ENCODE data around the gene RUFY2.

- TF ChIP-seq, protein P1, sequence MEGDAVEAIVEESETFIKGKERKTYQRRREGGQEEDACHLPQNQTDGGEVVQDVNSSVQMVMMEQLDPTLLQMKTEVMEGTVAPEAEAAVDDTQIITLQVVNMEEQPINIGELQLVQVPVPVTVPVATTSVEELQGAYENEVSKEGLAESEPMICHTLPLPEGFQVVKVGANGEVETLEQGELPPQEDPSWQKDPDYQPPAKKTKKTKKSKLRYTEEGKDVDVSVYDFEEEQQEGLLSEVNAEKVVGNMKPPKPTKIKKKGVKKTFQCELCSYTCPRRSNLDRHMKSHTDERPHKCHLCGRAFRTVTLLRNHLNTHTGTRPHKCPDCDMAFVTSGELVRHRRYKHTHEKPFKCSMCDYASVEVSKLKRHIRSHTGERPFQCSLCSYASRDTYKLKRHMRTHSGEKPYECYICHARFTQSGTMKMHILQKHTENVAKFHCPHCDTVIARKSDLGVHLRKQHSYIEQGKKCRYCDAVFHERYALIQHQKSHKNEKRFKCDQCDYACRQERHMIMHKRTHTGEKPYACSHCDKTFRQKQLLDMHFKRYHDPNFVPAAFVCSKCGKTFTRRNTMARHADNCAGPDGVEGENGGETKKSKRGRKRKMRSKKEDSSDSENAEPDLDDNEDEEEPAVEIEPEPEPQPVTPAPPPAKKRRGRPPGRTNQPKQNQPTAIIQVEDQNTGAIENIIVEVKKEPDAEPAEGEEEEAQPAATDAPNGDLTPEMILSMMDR (IDR thresholded peaks at IDR 0.05), result no peak
- TF ChIP-seq POLR2A (IDR thresholded peaks at IDR 0.05) (no peak), POLR2AphosphoS5 (IDR thresholded peaks at IDR 0.05) (no peak), EP300 (IDR thresholded peaks at IDR 0.05) (no peak)
Observed at GRCh38 chr10:68366600-68366999, 40.5 kb downstream of the RUFY2 start.
